GM19438 (cell line): ENCODE measurements around the gene PTTG1IP.

Experiments used
- ATAC-seq: cut with Tn5 transposase; IDR thresholded peaks from one replicate; pipeline ENCODE4 v1.9.1; 2021; ENCODE audit warnings: low read depth; ENCODE audit not compliant: unreplicated experiment

Gene PTTG1IP

GRCh38 chr21:44849616-44850130 is 23.8 kb downstream of the PTTG1IP start:
- ATAC-seq, result no peak

- ATAC-seq, result no peak
Observed at GRCh38 chr21:44848821-44849521, 24.5 kb downstream of the PTTG1IP start.

- no peak for ATAC-seq
Observed at GRCh38 chr21:44847261-44848056, 26.0 kb downstream of the PTTG1IP start.

- ATAC-seq, result no peak
Observed at GRCh38 chr21:44846485-44847260, 26.8 kb downstream of the PTTG1IP start.

- no peak for ATAC-seq
Observed at GRCh38 chr21:44846224-44846484, 27.3 kb downstream of the PTTG1IP start.

GRCh38 chr21:44845418-44846223 is 27.9 kb downstream of the PTTG1IP start:
- no peak for ATAC-seq

- ATAC-seq, result no peak
Observed at GRCh38 chr21:44844256-44844655, 29.2 kb downstream of the PTTG1IP start.

- no peak for ATAC-seq
Observed at GRCh38 chr21:44842721-44843445, 30.6 kb downstream of the PTTG1IP start.

- ATAC-seq, result no peak
Observed at GRCh38 chr21:44842087-44842486, 31.4 kb downstream of the PTTG1IP start.

- ATAC-seq, result no peak
Observed at GRCh38 chr21:44840771-44841170, 32.7 kb downstream of the PTTG1IP start.

GRCh38 chr21:44838951-44839350 is 34.5 kb downstream of the PTTG1IP start:
- ATAC-seq, result no peak

- no peak for ATAC-seq
Observed at GRCh38 chr21:44838039-44838895, 35.2 kb downstream of the PTTG1IP start.

GRCh38 chr21:44837537-44837936 is 36.0 kb downstream of the PTTG1IP start:
- ATAC-seq, result no peak

GRCh38 chr21:44836666-44837471 is 36.6 kb downstream of the PTTG1IP start:
- no peak for ATAC-seq

GRCh38 chr21:44836349-44836665 is 37.2 kb downstream of the PTTG1IP start:
- ATAC-seq, result no peak

- ATAC-seq, result no peak
Observed at GRCh38 chr21:44835647-44835973, 37.9 kb downstream of the PTTG1IP start.

GRCh38 chr21:44834951-44835646 is 38.4 kb downstream of the PTTG1IP start:
- no peak for ATAC-seq
